Activated CD8-positive, alpha-beta T cell treated with anti-CD3 and anti-CD28 coated beads, Interleukin-2, amount 10 ng/mL, durations not matched to agents 7 days and 5 days (primary cell): Measurements from ENCODE around the gene DDX39A. TPM values are rescaled to one million over a fixed set of nuclear protein-coding genes. Genes with fewer than 3 reads are reported as not detected.

Source experiments
- ATAC-seq: fragments of 150-1000 bp; cut with Tn5 transposase; one replicate; pipeline ENCODE4 v1.10.0; 2021; ENCODE audit warnings: moderate library complexity
- CTCF ChIA-PET: fragments of 350-600 bp; sonication (Branson Sonifier 250); formaldehyde crosslinking; loops from one replicate; lab custom pipeline; 2021; ENCODE audit warnings: antibody characterized with exemption; lab: Charles Lee
- POLR2A ChIA-PET: fragments of 350-600 bp; sonication (Branson Sonifier 250); formaldehyde crosslinking; loops from one replicate; lab custom pipeline; 2021; ENCODE audit warnings: antibody characterized with exemption; lab: Charles Lee
- DNase-seq: peaks from one replicate; pipeline ENCODE4 v3.0.0-alpha.2; 2020
- H3K27ac Mint-ChIP-seq: one replicate; pipeline ENCODE4 v1.8.0; 2021; ENCODE audit warnings: mild to moderate bottlenecking, mixed read lengths
- H3K27me3 Mint-ChIP-seq: one replicate; pipeline ENCODE4 v1.8.0; 2021; ENCODE audit warnings: low read depth, mixed read lengths
- H3K36me3 Mint-ChIP-seq: one replicate; pipeline ENCODE4 v1.8.0; 2021; ENCODE audit warnings: low read depth, mixed read lengths
- H3K4me1 Mint-ChIP-seq: one replicate; pipeline ENCODE4 v1.8.0; 2021; ENCODE audit warnings: low read depth, mixed read lengths
- H3K4me3 Mint-ChIP-seq: one replicate; pipeline ENCODE4 v1.8.0; 2021; ENCODE audit warnings: mild to moderate bottlenecking, mixed read lengths
- H3K9me3 Mint-ChIP-seq: one replicate; pipeline ENCODE4 v1.8.0; 2022; ENCODE audit warnings: mixed read lengths; ENCODE audit not compliant: insufficient read depth
- total RNA-seq, 2 experiments: library from RNA; stranded (reverse); gene quantifications; one replicate each; pipeline ENCODE4 v1.2.3, GENCODE V29; 2021

DDX39A gene
- total RNA-seq, 2 experiments from 2014 or later: 309 to 313 TPM

DNA sequence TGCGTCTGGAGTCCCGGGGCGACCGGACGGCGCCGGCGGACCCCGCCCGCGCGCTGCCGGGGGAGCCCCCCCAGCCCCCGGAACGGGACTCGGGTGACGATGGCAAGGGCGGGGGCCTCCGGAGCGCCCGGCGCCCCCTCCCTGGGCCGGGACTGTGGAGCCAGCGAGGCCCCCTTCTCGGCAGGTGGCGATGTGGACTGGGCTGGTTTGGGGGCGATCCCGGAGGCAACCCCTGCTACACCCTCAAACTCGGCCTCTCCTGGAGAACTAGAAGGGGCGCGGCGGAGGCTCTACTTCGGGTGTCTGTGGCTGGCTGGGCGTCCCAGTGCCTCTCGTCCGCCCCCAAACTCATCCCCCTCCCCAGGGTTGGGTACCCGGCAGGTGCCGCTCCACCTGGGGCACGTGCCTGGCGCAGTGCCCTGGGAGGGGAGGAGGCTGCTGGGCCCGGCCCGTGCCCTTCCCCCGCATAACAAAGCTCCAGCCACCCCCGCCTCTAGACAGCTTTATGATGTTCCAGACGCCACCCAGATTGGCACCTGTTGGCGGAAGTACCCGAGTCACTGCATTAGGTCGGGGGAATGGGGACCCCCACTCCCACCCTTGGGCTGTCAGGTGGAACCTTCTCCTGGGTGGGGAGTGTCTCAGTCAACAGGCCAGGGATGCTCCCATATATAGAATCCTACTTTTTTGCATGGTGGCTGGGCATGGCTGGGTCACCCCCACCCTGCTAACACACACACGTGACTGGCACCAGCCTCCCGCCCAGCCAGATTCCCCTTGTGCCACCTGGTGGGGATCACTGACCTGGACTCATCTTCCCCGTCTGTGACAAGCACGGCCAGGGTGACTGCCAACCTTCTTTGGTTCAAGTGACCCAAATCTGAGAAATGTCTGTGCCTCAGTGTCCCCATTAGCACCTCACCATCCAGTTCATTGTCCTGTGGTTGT, 14.7 kb upstream of the DDX39A start:
- ChIA-PET CTCF (interaction anchor here (1.0 kb wide), 3 partner anchors 38 to 297 kb away, joined by 4 to 7 read pairs (median 4); partner anchors contain the start of gene ASF1B), POLR2A (interaction anchor here (0.6 to 2.3 kb wide), 3 partner anchors 14 to 85 kb away, joined by 3 to 9 read pairs (median 4); partner anchors contain the start of gene DNAJB1)
- Mint-ChIP-seq H3K36me3 (peaks cover 8% of the 10 kb centered on the region), H3K4me3 (peak overlapping the region; percentile 76), H3K9me3 (no peaks in the 10 kb centered on the region), H3K27me3 (peaks cover 4% of the 10 kb centered on the region), H3K27ac (peak overlapping the region; percentile 77), H3K4me1 (peaks cover 48% of the 10 kb centered on the region)
- ATAC-seq: peak; percentile 41
- peak; percentile 39 for DNase-seq

DNA sequence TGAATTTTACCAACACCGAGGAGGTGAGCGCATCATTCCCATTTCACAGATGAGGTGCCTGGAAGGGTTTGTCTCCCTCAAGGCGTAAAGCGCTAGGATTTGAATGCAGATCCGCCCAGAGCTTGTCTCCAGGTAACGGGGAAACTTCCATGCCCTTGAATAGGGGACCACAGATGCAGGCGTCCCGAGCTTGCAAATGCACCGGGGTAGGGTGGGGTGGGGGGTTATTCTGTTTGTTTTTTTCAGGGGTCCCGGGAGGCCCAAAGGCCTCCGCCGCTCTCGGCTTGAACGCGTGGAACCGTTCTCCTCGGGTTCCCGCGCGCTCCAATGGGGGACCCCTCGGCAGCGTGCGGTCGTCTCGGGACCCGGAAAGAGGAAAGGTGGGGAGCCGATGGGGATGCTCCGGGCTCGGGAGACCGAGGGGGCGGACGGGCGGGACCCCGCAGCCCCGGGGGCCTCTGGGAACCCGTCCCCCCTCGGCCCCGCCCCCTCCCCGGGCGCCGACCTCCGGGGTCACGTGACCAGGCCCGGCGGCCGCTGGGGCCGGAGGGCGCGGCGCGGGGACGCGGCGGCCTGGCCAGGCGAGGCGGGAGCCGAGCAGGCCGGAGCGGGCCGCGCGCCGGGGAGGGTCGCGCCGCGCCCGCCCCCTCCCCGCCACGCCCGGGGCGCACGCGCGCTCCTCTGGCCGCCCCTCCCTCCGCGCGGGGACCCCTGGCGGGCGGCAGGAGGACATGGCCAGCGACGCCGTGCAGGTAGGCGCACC, 13.8 kb upstream of the DDX39A start, which contains the start of gene PKN1:
TSS of gene PKN1 (plus strand) at position 516 of the 763 bp plus-strand sequence. CDS start at position 732, 216 bp downstream.
- peak; percentile 60 for DNase-seq
- peak; percentile 54 for ATAC-seq
- Mint-ChIP-seq H3K4me1 (peaks cover 41% of the 10 kb centered on the region), H3K27ac (peak within 1 kb of the TSS; percentile 80), H3K36me3 (peaks cover 6% of the 10 kb centered on the region), H3K9me3 (no peaks in the 10 kb centered on the region), H3K4me3 (peak within 1 kb of the TSS; percentile 79), H3K27me3 (peaks cover 4% of the 10 kb centered on the region)
- ChIA-PET POLR2A (interaction anchor here (0.7 to 1.4 kb wide), 5 partner anchors 13 to 85 kb away, joined by 3 to 5 read pairs (median 4); partner anchors contain the start of gene DDX39A), CTCF (interaction anchor here (0.6 to 3.1 kb wide), 12 partner anchors 12 to 88 kb away, joined by 3 to 30 read pairs (median 4); partner anchors contain the start of gene PTGER1)

DNA sequence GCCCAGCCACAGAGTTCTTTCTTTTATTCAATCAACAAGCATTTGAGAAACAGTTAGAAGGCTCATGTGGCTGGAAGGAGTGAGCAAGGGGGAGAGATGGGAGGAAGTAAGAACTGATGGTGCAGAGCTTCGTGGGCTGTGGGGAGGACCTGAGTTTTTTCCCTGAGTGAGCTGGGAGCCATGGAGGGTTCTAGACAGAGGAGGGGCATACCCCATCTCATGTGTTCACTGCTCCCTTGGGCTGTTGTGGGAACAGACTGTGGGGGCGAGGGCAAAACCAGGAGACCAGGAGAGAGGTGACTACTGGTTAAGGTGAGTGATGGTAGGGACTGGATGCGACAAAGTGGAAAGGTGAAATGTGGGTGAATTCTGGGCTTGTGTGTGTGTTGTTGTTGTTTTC, 11.6 kb upstream of the DDX39A start:
- CTCF ChIA-PET: interaction anchor here (1.0 to 3.1 kb wide), 8 partner anchors 10 to 294 kb away, joined by 3 to 30 read pairs (median 6); partner anchors contain the start of gene ASF1B
- no peak for ATAC-seq
- no peak overlapping the region for H3K4me3 Mint-ChIP-seq
- peaks cover 8% of the 10 kb centered on the region for H3K27me3 Mint-ChIP-seq
- no peaks in the 10 kb centered on the region for H3K9me3 Mint-ChIP-seq
- H3K4me1 Mint-ChIP-seq: peaks cover 35% of the 10 kb centered on the region
- POLR2A ChIA-PET: interaction anchor here (0.8 to 2.1 kb wide), 3 partner anchors 10 to 15 kb away, joined by 3 to 9 read pairs (median 5); partner anchors contain the start of gene DDX39A
- H3K27ac Mint-ChIP-seq: no peak overlapping the region
- DNase-seq: no peak
- peaks cover 5% of the 10 kb centered on the region for H3K36me3 Mint-ChIP-seq

DNA sequence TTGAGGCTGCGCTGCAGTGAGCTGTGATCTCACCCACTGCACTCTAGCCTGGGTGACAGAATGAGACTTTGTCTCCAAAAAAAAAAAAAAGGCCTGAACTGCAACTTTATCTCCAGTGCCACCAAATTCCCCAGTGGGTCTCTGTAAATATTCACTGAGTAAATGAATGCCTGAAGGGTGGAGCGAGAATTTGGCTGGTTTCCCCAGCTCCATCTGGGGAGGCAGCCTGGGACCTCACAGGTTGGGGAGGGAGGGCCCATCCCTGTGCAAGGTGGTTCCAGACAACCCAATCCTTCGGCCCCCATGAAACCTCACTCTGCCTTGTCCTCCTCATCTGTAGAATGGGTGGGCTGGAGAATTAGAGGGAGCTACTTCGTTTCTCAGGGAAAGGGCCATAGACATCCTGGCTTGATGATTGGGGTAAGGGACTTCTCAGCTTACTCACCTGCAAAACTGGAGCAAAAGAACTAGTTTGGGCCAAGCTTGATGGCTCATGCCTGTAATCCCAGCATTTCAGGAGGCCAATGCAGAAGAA, 9.8 kb upstream of the DDX39A start:
- ATAC-seq (no peak), DNase-seq (no peak)
- H3K27ac Mint-ChIP-seq: no peak overlapping the region
- ChIA-PET POLR2A (interaction anchor here (0.9 to 2.1 kb wide), 2 partner anchors 9 to 11 kb away, joined by 3 to 9 read pairs; partner anchors contain the start of gene DDX39A), CTCF (interaction anchor here (1.0 to 1.6 kb wide), 3 partner anchors 9 to 51 kb away, joined by 3 to 8 read pairs (median 3); no protein-coding TSS in a partner anchor)
- peaks cover 8% of the 10 kb centered on the region for H3K27me3 Mint-ChIP-seq
- H3K4me1 Mint-ChIP-seq: peaks cover 20% of the 10 kb centered on the region
- no peaks in the 10 kb centered on the region for H3K9me3 Mint-ChIP-seq
- no peaks in the 10 kb centered on the region for H3K36me3 Mint-ChIP-seq
- no peak overlapping the region for H3K4me3 Mint-ChIP-seq

DNA sequence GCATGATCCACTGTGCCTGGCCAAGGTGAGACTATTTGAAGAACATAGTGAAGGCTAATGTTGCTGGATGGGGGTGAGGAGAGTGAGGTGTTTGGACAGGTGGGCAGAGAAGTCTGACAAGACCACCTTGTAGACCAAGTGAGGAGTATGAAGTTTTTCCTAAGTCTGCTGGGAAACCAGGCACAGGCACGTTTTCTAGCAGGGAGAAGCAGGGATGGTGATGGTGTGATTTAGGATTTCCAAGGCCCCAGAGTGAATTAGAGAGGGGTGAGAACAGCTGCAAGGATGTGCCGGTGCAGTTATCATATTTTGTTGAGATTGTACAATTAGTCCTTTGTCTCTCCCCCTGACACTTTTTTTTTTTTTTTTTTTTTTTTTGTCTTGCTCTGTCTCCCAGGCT, 8.3 kb upstream of the DDX39A start:
- ATAC-seq: no peak
- peaks cover 18% of the 10 kb centered on the region for H3K4me1 Mint-ChIP-seq
- ChIA-PET CTCF (no interaction called here), POLR2A (interaction anchor here (0.6 to 0.9 kb wide), 2 partner anchors 16 to 261 kb away, joined by 3 to 4 read pairs; no protein-coding TSS in a partner anchor)
- no peak for DNase-seq
- no peak overlapping the region for H3K27ac Mint-ChIP-seq
- H3K9me3 Mint-ChIP-seq: no peaks in the 10 kb centered on the region
- peaks cover 8% of the 10 kb centered on the region for H3K27me3 Mint-ChIP-seq
- no peaks in the 10 kb centered on the region for H3K36me3 Mint-ChIP-seq
- H3K4me3 Mint-ChIP-seq: no peak overlapping the region

DNA sequence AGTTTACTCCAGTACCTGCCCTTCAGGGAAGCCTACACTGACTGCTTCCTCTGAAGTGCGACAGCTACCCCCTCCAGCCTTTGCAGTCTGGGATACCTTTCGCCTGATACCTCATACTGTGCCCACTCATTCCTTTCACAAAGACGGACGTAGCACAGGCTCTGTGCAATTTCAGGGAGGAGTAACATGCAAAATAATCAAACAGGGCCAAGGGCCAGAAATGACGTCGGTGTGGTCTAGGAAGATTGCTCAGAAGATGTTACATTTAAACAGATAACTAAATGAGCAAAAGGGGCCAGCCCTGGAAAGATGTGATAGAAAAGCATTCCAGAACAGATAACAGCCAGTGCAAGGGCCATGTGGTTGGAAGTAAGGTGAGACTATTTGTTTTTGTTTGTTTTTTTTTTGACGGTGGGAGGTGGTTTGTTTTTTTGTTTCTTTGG, 6.6 kb upstream of the DDX39A start:
- peaks cover 6% of the 10 kb centered on the region for H3K27me3 Mint-ChIP-seq
- H3K9me3 Mint-ChIP-seq: no peaks in the 10 kb centered on the region
- DNase-seq (no peak), ATAC-seq (no peak)
- H3K27ac Mint-ChIP-seq: no peak overlapping the region
- peaks cover 10% of the 10 kb centered on the region for H3K4me1 Mint-ChIP-seq
- ChIA-PET POLR2A (no interaction called here), CTCF (interaction anchor here (1.2 kb wide), 1 partner anchor 289 kb away, joined by 5 read pairs; the partner anchor contains the start of gene ASF1B)
- no peaks in the 10 kb centered on the region for H3K36me3 Mint-ChIP-seq
- H3K4me3 Mint-ChIP-seq: no peak overlapping the region

DNA sequence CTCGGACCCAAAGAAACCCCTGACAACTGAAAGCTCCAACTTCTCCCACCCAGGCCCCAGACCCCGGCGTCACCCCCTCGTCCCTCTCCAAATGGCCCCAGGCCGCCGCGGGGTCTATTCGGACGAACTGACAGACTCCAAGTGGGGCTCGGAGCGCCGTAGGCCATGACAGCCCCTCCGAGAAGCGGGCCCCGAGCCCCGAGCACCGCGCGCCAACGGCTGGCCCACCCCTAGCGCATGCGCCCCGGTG, 360 bp downstream of the DDX39A start:
- Mint-ChIP-seq H3K4me3 (peak overlapping the region; percentile 94), H3K4me1 (peaks cover 44% of the 10 kb centered on the region), H3K36me3 (peaks cover 43% of the 10 kb centered on the region), H3K27ac (peak overlapping the region; percentile 99), H3K27me3 (no peaks in the 10 kb centered on the region), H3K9me3 (no peaks in the 10 kb centered on the region)
- DNase-seq (peak; percentile 89), ATAC-seq (peak; percentile 63)
- POLR2A ChIA-PET: interaction anchor here (0.7 to 2.7 kb wide), 13 partner anchors 10 to 282 kb away, joined by 3 to 20 read pairs (median 6); partner anchors contain the start of genes ASF1B and PKN1
- CTCF ChIA-PET: interaction anchor here (1.9 to 2.1 kb wide), 2 partner anchors 12 to 282 kb away, joined by 5 to 6 read pairs; partner anchors contain the start of gene ASF1B

DNA sequence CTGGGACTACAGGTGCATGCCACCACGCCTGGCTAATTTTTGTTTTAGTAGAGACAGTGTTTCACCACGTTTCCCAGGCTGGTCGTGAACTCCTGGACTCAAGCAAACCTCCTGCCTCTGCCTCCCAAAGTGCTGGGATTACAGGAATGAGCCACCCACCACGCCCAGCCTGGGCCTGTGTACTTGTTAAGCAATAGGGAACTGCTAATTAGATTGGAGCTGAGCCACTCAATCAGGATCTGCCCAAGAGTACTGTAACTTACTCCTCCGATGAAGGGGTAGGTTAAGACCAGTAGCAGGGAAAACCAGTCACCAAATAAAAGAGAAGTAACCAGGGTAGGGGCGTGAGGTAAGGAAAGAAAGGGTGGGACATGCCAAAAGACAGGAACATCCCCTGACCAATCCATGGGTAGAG, 2.3 kb downstream of the DDX39A start:
- peak overlapping the region; percentile 94 for H3K4me3 Mint-ChIP-seq

DNA sequence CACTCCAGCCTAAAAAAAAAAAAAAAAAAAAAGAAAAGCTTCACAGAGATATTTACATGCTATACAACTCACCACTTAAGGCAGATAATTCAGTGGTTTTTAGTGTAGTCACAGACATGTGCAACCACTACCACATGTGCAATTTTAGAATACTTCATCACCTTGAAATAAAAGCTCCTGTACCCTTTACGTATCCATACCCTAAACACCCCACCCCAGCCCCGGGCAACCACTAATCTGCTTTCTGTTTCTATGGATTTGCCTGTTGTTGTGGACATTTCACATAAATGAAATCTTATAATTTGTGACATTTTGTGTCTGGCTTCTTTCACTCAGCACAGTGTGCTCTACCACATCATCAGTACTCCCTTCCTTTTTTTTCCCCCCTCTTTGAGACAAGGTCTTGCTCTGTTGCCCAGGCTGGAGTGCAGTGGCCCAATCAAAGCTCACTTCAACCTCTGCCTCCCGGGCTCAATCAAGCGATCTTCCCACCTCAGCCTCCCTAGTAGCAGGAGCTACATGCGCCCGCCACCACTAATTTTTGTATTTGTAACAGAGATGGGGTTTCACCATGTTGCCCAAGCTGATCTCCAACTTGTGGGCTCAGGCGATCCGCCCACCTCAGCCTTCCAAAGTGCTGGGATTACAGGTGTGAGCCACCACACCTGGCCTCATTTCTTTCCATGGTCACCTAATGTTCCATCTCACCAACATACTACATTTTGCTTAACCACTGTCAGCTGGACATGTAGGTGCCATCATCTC, 4.0 kb downstream of the DDX39A start:
- Mint-ChIP-seq H3K4me3 (peak overlapping the region; percentile 34), H3K9me3 (no peaks in the 10 kb centered on the region), H3K4me1 (peaks cover 65% of the 10 kb centered on the region), H3K27ac (peak overlapping the region; percentile 78), H3K36me3 (peaks cover 75% of the 10 kb centered on the region), H3K27me3 (no peaks in the 10 kb centered on the region)
- DNase-seq (no peak), ATAC-seq (no peak)
- ChIA-PET CTCF (interaction anchor here (1.1 to 1.2 kb wide), 3 partner anchors 9 to 219 kb away, joined by 3 to 6 read pairs (median 4); no protein-coding TSS in a partner anchor), POLR2A (interaction anchor here (0.9 to 2.3 kb wide), 9 partner anchors 9 to 52 kb away, joined by 3 to 6 read pairs (median 3); partner anchors contain the start of genes ADGRE5 and PKN1)

More for the DNA sequence above, 2.3 kb downstream of the DDX39A start:
- DNase-seq (no peak), ATAC-seq (no peak)
- peaks cover 61% of the 10 kb centered on the region for H3K36me3 Mint-ChIP-seq
- no peaks in the 10 kb centered on the region for H3K27me3 Mint-ChIP-seq
- ChIA-PET POLR2A (interaction anchor here (0.7 to 2.7 kb wide), 6 partner anchors 9 to 61 kb away, joined by 3 to 9 read pairs (median 3); partner anchors contain the start of gene ADGRE5), CTCF (interaction anchor here (0.8 to 1.7 kb wide), 3 partner anchors 10 to 69 kb away, joined by 3 to 6 read pairs (median 4); no protein-coding TSS in a partner anchor)
- H3K27ac Mint-ChIP-seq: peak overlapping the region; percentile 89
- peaks cover 55% of the 10 kb centered on the region for H3K4me1 Mint-ChIP-seq
- no peaks in the 10 kb centered on the region for H3K9me3 Mint-ChIP-seq

DNA sequence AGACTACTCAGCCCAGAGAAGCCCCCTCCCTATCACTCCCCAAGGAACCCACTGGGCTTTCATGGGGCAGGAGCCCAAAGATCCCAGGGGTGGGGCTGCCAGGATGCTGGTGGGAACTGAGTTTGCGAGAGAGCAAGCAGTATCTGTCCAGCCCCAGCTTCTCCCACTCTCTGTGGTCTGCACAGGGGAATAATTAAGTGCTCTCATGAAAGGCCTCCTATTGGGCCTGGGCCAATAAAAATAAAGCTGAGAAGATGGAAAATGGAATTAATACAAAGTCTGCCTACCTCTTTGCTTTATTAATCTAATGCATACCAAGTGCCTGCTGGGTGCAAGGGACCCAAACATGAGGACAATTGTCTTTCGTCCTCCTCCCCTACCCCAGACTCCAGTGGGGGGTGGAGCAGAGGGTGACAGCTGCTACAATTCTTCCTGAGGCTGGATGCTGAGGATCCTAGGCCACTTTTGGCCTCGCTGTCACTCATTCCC, 5.4 kb downstream of the DDX39A start:
- ATAC-seq (no peak), DNase-seq (no peak)
- ChIA-PET POLR2A (interaction anchor here (0.7 to 2.3 kb wide), 8 partner anchors 7 to 50 kb away, joined by 3 to 5 read pairs (median 4); partner anchors contain the start of gene PKN1), CTCF (interaction anchor here (1.3 to 1.5 kb wide), 3 partner anchors 47 to 277 kb away, joined by 3 to 4 read pairs (median 3); partner anchors contain the start of gene ASF1B)
- Mint-ChIP-seq H3K36me3 (peaks cover 84% of the 10 kb centered on the region), H3K4me1 (peaks cover 68% of the 10 kb centered on the region), H3K4me3 (no peak overlapping the region), H3K27ac (peak overlapping the region; percentile 30), H3K9me3 (no peaks in the 10 kb centered on the region), H3K27me3 (no peaks in the 10 kb centered on the region)
